H1 (cell line): ENCODE results near the gene GCFC2. TPM values are rescaled to one million over a fixed set of nuclear protein-coding genes. Genes with fewer than 3 reads are reported as not detected.

Experiments
- BRCA1 ChIP-seq: IDR thresholded peaks from 2 replicates; pipeline ENCODE4 v1.6.1; 2012; ENCODE audit warnings: low read depth, low read length, improper control_type of control experiment
- CHD7 ChIP-seq: fragments of 300-600 bp; sonication (generic); IDR thresholded peaks from 2 replicates; pipeline ENCODE4 v1.7.1; 2012; ENCODE audit warnings: low read length, moderate library complexity, mild to moderate bottlenecking, inconsistent platforms; ENCODE audit not compliant: insufficient replicate concordance
- polyA plus RNA-seq, 7 experiments: library from polyadenylated mRNA; depleted of rRNA in 3 of 7; stranded (reverse) in 5 of 7; unstranded in 2 of 7; fragments of >200 nt in 5 of 7; fragments of 200-250 nt in 2 of 7; gene quantifications; 1 replicate in 5 of 7; 2 replicates in 1 of 7; 4 replicates in 1 of 7; pipeline versions ENCODE4 v1.2.1 to v1.2.3, GENCODE V29; 2011 to 2013; ENCODE audit warnings: missing spikeins in 2 of 7, mixed read lengths in 2 of 7
- total RNA-seq: library from RNA; stranded (reverse); fragmentation: NEBNext Ultra II Directional; extraction: Animal tissue kit (Norgen Biotek cat#: 25700); gene quantifications from 2 replicates; pipeline ENCODE4 v1.2.1, GENCODE V29; 2021

Gene GCFC2
- total and polyA plus RNA-seq, 2 of the 8 experiments (the other 6 are each of a cell fraction or from before 2014, with no cell fraction given) = 5.6 to 19.1 TPM

- no peak for TF ChIP-seq CHD7
- TF ChIP-seq BRCA1 = no peak
Measured at GRCh38 chr2:75633620-75634019, 77.1 kb downstream of the GCFC2 start (continued).
